ENCODE measurements around the gene NHS. TPM values are rescaled to one million over a fixed set of nuclear protein-coding genes. Genes with fewer than 3 reads are reported as not detected.

The NHS gene
- total RNA-seq, 1 donor from 2014 or later, result 8.3 TPM

DNA sequence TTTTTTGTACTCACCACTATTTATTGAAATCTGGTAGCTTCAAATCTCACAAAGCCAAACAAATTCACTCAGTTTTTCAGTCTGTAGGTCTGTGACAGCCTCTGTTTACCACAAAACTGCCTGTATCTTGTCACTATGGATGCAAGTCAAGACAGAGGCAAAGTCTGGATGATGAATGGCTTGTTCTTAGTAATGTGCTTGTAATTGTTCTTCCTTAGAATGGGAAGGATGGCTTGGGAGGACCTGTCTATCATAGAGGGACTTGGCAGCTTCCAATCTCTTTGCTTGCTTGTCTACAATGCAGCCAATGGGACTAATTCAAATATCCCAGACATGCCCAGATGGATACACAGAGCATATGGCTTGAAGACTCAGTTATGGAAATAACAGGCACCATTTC is 221.1 kb downstream of the NHS start:
- Mint-ChIP-seq H3K4me1 (ENCODE audit: low read depth) (peaks cover 10% of the 10 kb centered on the region), H3K4me3 (ENCODE audit: low read depth) (no peak overlapping the region), H3K36me3 (ENCODE audit: low read depth) (no peaks in the 10 kb centered on the region), H3K27ac (no peak overlapping the region), H3K9me3 (no peaks in the 10 kb centered on the region), H3K27me3 (ENCODE audit: low read depth) (peaks cover 10% of the 10 kb centered on the region)
- DNase-seq (ENCODE audit: low spot score), result no peak
- intact Hi-C loops (cut with micrococcal nuclease), result loop anchor here (10.0 kb wide), 1 partner anchor 59 kb away; no protein-coding TSS in a partner anchor

DNA sequence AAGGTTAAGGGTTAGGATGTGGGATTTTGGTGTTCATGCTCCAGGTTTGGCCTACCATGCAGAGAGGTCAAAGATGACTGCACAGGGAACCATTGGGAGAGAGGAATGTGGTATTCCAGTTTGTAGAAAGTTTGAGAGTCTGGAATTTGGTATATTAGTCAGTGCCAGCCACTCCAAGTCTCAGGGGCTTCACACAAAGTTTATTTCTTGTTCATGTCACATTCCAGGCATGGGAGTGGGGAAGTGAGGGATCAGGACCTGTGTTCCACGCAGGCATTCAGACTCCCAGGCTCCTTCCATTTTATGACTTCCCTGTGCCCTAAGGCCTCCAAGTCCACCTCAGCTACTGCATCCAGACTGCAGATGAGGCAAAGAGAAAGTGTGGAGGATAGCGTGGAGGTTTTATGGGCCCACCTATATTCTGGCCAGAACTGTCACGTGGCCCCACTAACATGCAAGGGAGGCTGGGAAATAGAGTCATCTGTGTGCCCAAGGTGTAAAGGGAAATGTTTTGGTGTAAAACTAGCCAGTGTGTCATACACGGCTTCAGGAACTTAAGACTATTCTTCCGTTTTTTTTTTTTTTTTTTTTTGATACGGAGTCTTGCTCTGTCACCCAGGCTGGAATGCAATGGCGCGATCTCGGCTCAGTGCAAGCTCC is 221.7 kb downstream of the NHS start:
- no peak for DNase-seq (ENCODE audit: low spot score)
- intact Hi-C loops (cut with micrococcal nuclease), result loop anchor here (10.0 kb wide), 1 partner anchor 58 kb away; no protein-coding TSS in a partner anchor
- Mint-ChIP-seq H3K4me3 (ENCODE audit: low read depth) (no peak overlapping the region), H3K36me3 (ENCODE audit: low read depth) (no peaks in the 10 kb centered on the region), H3K27ac (no peak overlapping the region), H3K27me3 (ENCODE audit: low read depth) (peaks cover 13% of the 10 kb centered on the region), H3K9me3 (no peaks in the 10 kb centered on the region), H3K4me1 (ENCODE audit: low read depth) (peaks cover 5% of the 10 kb centered on the region)

DNA sequence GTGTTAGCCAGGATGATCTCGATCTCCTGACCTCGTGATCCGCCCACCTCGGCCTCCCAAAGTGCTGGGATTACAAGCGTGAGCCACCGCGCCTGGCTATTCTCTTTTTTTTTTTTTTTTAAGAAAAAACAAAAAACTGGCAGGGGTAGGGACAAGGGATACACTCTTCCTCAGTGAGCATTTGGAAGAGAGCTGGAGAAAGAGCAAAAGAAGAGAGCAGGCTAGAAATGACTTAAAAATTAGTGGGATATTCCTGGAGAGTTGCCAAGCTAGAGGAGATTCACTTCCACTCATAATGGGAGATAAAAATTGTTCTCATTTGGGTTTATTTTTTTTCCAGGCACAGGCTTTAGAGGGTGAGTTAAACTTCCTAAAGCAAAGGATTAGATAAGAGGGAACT is 222.3 kb downstream of the NHS start:
- Mint-ChIP-seq H3K9me3 (no peaks in the 10 kb centered on the region), H3K27me3 (ENCODE audit: low read depth) (peaks cover 16% of the 10 kb centered on the region), H3K4me3 (ENCODE audit: low read depth) (no peak overlapping the region), H3K27ac (no peak overlapping the region), H3K36me3 (ENCODE audit: low read depth) (no peaks in the 10 kb centered on the region), H3K4me1 (ENCODE audit: low read depth) (no peaks in the 10 kb centered on the region)
- intact Hi-C loops (cut with micrococcal nuclease), result loop anchor here (10.0 kb wide), 1 partner anchor 57 kb away; no protein-coding TSS in a partner anchor
- no peak for DNase-seq (ENCODE audit: low spot score)

DNA sequence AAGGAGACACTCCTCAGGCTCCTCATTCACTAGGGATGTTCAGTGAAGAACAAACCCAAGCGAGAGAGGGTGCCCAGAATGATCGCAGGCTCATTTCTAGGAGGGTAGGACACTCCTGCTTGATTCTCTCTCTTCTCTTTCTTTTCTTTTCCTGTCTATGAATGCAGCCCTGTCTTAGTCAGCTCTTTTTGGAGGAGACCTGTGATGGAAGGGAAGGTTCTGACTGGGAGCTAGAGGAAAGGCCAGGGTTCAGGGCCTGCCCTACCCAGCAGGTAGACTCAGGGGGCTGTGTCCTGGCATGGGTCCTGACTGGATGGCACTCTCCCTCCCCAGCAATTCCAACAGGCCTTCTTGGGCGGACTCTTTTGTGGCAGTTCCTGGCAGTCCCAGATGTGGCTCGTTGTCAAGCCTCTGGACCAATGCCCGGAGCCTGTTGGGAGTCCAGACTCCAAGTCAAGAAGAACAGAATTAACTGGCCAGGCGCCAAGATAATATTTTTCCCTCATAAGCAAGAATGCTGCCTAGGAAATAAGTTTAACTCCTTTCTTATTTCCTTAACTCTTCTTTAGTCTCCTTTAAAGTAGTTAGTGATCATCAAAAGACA is 222.9 kb downstream of the NHS start:
- Mint-ChIP-seq H3K4me3 (ENCODE audit: low read depth) (no peak overlapping the region), H3K27ac (no peak overlapping the region), H3K27me3 (ENCODE audit: low read depth) (peaks cover 16% of the 10 kb centered on the region), H3K9me3 (no peaks in the 10 kb centered on the region), H3K36me3 (ENCODE audit: low read depth) (no peaks in the 10 kb centered on the region), H3K4me1 (ENCODE audit: low read depth) (no peaks in the 10 kb centered on the region)
- intact Hi-C loops (cut with micrococcal nuclease), result loop anchor here (10.0 kb wide), 1 partner anchor 57 kb away; no protein-coding TSS in a partner anchor
- DNase-seq (ENCODE audit: low spot score), result no peak

DNA sequence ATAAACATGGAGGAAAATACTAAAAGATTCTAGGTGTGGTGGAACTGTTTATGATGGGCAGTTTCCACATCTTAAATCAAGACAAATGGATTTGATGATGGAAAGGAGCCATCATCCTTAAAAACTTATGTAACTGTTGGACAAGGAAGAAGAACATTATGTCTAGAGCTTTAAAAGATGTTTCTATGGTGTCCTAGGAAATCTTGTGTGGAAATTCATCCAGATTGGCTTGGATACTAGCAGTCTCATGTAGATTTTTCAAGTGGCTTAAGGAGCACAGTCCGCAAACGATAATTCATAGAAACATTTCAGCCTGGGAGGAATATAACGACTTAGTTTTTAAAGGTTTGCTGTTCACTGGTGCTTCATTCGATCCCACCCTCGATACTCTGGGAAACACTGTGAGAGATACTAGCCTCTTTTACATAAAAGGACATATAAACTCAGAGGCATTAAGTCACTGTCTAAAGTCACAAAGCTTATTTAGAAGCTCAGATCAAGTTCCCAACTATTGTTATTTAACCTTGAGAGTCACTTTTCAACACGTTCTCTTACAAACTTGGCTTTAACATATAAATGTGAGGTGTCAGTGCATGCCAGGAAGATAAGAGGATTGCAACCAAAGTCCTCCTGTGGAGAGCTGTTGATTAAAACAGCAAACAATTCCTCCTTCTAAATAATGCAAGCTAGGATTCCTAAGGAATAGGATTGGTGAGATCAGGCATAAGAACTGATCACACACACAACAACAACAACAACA is 226.6 kb downstream of the NHS start:
- H3K4me1 Mint-ChIP-seq (ENCODE audit: low read depth), result no peaks in the 10 kb centered on the region
- intact Hi-C loops (cut with micrococcal nuclease), result no loop called here
- H3K9me3 Mint-ChIP-seq, result no peaks in the 10 kb centered on the region
- H3K27me3 Mint-ChIP-seq (ENCODE audit: low read depth), result peaks cover 16% of the 10 kb centered on the region
- DNase-seq (ENCODE audit: low spot score), result no peak
- H3K27ac Mint-ChIP-seq, result no peak overlapping the region
- H3K36me3 Mint-ChIP-seq (ENCODE audit: low read depth), result no peaks in the 10 kb centered on the region
- no peak overlapping the region for H3K4me3 Mint-ChIP-seq (ENCODE audit: low read depth)

DNA sequence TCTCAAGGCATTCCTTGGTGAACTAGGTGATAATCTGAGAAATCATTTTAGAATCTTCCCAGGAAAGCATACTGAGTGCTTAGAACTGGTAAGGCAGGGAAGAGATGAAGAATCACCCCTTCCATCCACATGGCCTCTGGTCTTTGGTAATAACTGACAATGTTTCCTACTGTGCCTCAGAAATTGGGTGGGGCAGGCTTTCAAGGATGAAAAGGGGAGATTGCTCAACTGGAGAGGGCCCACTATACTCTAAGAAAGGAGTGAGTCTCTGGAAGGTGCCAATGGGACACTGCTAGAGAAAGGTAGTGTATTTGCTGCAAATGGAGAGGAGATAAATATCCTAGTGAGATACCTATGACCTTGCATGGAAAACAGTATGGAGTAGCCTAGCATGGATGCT is 227.2 kb downstream of the NHS start:
- H3K4me3 Mint-ChIP-seq (ENCODE audit: low read depth), result no peak overlapping the region
- H3K4me1 Mint-ChIP-seq (ENCODE audit: low read depth), result no peaks in the 10 kb centered on the region
- intact Hi-C loops (cut with micrococcal nuclease), result no loop called here
- no peaks in the 10 kb centered on the region for H3K36me3 Mint-ChIP-seq (ENCODE audit: low read depth)
- H3K27me3 Mint-ChIP-seq (ENCODE audit: low read depth), result peaks cover 16% of the 10 kb centered on the region
- no peak for DNase-seq (ENCODE audit: low spot score)
- H3K9me3 Mint-ChIP-seq, result no peaks in the 10 kb centered on the region
- H3K27ac Mint-ChIP-seq, result no peak overlapping the region

DNA sequence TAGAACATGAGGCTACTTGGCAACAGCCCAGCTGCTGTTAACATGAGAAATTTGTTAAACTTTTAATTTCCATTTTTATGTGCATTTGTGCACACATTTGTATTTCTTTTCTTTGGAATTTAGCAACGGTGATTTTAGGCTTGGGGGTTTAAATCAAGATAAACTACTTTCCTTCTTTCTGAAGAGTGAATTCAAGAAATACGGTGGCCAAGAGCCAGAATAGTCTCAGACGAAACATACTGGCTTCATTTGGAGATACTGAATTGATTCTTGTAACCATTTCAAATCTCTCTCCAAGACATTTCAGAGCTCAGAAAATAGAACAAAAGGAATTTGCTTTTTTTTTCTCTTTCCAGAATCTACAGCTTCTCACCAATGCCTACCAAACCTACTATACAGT is 228.2 kb downstream of the NHS start:
- no peaks in the 10 kb centered on the region for H3K36me3 Mint-ChIP-seq (ENCODE audit: low read depth)
- H3K4me3 Mint-ChIP-seq (ENCODE audit: low read depth), result no peak overlapping the region
- H3K4me1 Mint-ChIP-seq (ENCODE audit: low read depth), result no peaks in the 10 kb centered on the region
- DNase-seq (ENCODE audit: low spot score), result no peak
- H3K9me3 Mint-ChIP-seq, result no peaks in the 10 kb centered on the region
- peaks cover 16% of the 10 kb centered on the region for H3K27me3 Mint-ChIP-seq (ENCODE audit: low read depth)
- no peak overlapping the region for H3K27ac Mint-ChIP-seq
- intact Hi-C loops (cut with micrococcal nuclease), result no loop called here

DNA sequence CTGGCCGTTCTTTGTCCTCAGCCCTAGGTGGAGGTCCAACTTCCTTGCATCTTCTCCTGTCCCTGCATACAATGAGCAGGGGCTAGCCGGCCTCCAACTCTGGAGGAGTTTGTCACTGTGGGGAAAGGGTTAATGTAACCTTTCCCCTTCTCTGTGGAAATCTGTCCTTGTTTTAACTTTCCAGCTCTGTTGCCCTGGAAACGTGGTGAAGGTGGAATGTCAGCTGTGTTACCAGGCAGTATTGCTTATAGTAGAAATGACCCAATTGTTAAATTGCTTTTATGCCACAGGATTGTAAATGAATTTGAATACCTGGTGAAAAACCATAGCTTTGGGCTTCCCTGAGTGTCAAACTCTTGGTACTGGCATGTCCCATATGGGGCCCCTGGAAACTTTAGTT is 230.7 kb downstream of the NHS start:
- no peak overlapping the region for H3K27ac Mint-ChIP-seq
- H3K9me3 Mint-ChIP-seq, result no peaks in the 10 kb centered on the region
- no peaks in the 10 kb centered on the region for H3K36me3 Mint-ChIP-seq (ENCODE audit: low read depth)
- intact Hi-C loops (cut with micrococcal nuclease), result no loop called here
- H3K4me1 Mint-ChIP-seq (ENCODE audit: low read depth), result no peaks in the 10 kb centered on the region
- DNase-seq (ENCODE audit: low spot score), result no peak
- H3K4me3 Mint-ChIP-seq (ENCODE audit: low read depth), result no peak overlapping the region
- H3K27me3 Mint-ChIP-seq (ENCODE audit: low read depth), result peaks cover 10% of the 10 kb centered on the region

DNA sequence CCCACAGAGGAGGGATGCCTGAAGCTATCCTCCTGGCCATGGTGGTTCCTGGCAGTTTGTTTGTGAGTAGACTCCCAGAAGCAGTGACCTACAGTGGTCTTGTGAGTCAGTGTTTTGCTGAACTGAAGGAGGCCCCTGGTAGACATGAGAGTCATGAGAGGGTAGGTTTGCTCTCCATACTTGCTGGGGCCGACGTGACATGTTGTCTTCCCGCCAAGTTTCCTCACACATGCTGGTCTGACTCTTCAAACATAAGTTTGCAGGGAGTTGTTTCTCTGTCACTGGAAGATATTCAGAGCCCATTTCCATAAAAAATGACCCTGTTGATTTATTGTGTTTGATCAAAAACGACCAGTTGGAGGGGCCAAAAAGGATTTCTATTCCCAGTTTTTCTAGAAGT is 231.2 kb downstream of the NHS start:
- intact Hi-C loops (cut with micrococcal nuclease), result no loop called here

DNA sequence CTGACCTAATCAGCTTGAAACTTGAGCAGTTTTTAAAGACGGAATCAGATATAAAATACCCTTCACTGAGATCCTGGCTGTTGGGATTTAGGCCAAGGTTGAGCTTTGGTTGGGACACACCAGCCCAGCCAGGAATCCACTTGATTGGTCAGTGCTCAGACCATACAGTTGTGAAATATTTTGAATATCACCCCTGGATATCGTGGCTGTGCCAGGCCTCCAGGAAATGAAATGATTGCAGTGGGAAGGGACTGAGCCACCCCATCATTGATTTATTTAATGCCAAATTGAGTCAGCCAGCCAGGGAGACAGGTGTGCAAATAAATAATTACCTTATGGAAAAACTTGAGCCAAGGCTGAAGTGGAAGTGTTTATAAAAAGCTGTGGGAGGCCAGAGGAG is 233.9 kb downstream of the NHS start:
- no peak for DNase-seq (ENCODE audit: low spot score)
- H3K4me1 Mint-ChIP-seq (ENCODE audit: low read depth), result peaks cover 3% of the 10 kb centered on the region

More for the DNA sequence above, 231.2 kb downstream of the NHS start:
- Mint-ChIP-seq H3K36me3 (ENCODE audit: low read depth) (no peaks in the 10 kb centered on the region), H3K4me1 (ENCODE audit: low read depth) (no peaks in the 10 kb centered on the region), H3K9me3 (no peaks in the 10 kb centered on the region), H3K27me3 (ENCODE audit: low read depth) (peaks cover 5% of the 10 kb centered on the region), H3K4me3 (ENCODE audit: low read depth) (no peak overlapping the region), H3K27ac (no peak overlapping the region)
- DNase-seq (ENCODE audit: low spot score), result no peak

DNA sequence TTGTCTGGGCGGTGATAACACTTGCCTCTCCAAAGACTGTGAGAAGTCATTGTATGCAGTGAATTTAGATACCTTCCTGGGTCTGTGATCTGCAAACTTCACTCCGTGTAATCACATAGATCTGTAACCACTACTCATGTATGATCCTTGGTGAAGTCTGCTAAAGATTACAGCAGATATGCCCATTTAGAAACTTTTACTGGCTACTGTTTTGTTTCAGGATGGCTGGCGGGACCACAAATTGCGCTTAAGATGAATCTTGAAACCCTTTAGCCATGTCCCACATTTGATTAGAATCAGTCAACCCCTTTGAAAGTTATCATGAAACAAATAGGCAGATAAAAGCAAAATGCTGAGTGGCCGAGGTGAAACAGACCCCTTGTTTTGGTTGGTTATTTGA is 235.8 kb downstream of the NHS start:
- intact Hi-C loops (cut with micrococcal nuclease), result no loop called here
- no peak for DNase-seq (ENCODE audit: low spot score)
- Mint-ChIP-seq H3K27ac (no peak overlapping the region), H3K4me1 (ENCODE audit: low read depth) (peaks cover 7% of the 10 kb centered on the region), H3K4me3 (ENCODE audit: low read depth) (no peak overlapping the region), H3K27me3 (ENCODE audit: low read depth) (peaks cover 2% of the 10 kb centered on the region), H3K9me3 (no peaks in the 10 kb centered on the region), H3K36me3 (ENCODE audit: low read depth) (no peaks in the 10 kb centered on the region)

More for the DNA sequence above, 233.9 kb downstream of the NHS start:
- Mint-ChIP-seq H3K27me3 (ENCODE audit: low read depth) (peaks cover 2% of the 10 kb centered on the region), H3K27ac (no peak overlapping the region), H3K36me3 (ENCODE audit: low read depth) (no peaks in the 10 kb centered on the region), H3K9me3 (no peaks in the 10 kb centered on the region), H3K4me3 (ENCODE audit: low read depth) (no peak overlapping the region)
- intact Hi-C loops (cut with micrococcal nuclease), result no loop called here

DNA sequence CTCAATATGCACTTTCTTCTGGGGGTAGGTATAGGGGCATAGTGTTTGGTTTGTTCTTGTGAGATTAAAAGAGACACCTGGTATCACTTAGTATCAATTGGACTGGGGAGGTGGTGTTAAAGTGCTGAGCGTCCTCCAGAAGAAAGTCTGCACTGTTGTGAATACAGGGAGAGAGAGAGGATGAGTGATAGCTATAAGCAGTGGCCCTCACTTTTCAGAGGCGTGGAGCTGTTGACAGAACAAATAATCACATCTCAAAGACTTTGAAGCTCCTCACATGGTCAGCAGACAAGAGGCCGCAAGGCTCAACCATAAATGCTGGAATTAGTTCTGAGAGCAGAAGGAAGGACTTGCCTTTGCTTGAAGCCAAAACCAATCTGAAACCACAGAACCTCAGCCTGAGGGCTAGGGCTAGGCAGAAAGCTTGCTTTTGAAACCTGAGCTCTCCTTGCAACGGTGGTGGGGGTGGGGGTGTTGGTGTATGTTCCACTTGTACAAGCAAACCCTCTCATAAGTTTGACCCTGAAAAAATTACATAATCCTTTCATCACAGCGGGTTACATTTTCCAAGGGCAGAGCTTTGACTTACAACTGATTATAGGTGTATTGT is 239.1 kb downstream of the NHS start:
- no peaks in the 10 kb centered on the region for H3K36me3 Mint-ChIP-seq (ENCODE audit: low read depth)
- no peaks in the 10 kb centered on the region for H3K9me3 Mint-ChIP-seq
- no peak overlapping the region for H3K27ac Mint-ChIP-seq
- intact Hi-C loops (cut with micrococcal nuclease), result no loop called here
- peaks cover 2% of the 10 kb centered on the region for H3K27me3 Mint-ChIP-seq (ENCODE audit: low read depth)
- no peak for DNase-seq (ENCODE audit: low spot score)
- no peak overlapping the region for H3K4me3 Mint-ChIP-seq (ENCODE audit: low read depth)
- H3K4me1 Mint-ChIP-seq (ENCODE audit: low read depth), result peaks cover 7% of the 10 kb centered on the region

DNA sequence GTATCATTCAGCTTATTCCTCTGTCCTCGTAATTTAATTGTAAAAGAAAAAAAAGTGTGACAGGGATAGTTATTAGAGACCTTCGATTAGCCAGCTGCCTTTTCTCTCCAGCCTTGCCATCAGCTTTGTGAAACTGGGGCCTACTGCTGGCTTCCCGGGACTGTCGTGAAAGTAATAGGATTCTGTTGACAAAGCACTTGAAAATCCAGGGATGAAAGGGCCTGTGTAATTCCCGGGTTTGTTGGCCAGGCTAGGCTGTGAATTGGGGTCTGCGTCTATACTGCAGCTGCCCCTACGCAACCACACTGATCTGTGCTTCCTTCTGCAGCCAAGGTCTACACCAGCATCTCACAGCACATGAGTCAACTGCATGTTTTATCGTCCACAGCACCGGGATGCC is 241.9 kb downstream of the NHS start:
- Mint-ChIP-seq H3K4me1 (ENCODE audit: low read depth) (peaks cover 7% of the 10 kb centered on the region), H3K9me3 (no peaks in the 10 kb centered on the region), H3K27ac (no peak overlapping the region), H3K36me3 (ENCODE audit: low read depth) (no peaks in the 10 kb centered on the region), H3K27me3 (ENCODE audit: low read depth) (peaks cover 2% of the 10 kb centered on the region), H3K4me3 (ENCODE audit: low read depth) (no peak overlapping the region)
- no peak for DNase-seq (ENCODE audit: low spot score)
- intact Hi-C loops (cut with micrococcal nuclease), result no loop called here

Measured in activated T-helper 2 cell treated with anti-CD3 and anti-CD28 coated beads, Interferon-gamma antibody, Interleukin-2, Interleukin-4, amounts not matched to agents 10 μg/mL and 5 μg/mL and 100 μg/mL, durations not matched to agents 14 hours and 24 hours and 36 hours (primary cell).